ENCODE results near the gene PRPF6. TPM values are rescaled to one million over a fixed set of nuclear protein-coding genes. Genes with fewer than 3 reads are reported as not detected.

PRPF6 gene
- total RNA-seq, 1 experiment from 2014 or later: 88.4 TPM

DNA sequence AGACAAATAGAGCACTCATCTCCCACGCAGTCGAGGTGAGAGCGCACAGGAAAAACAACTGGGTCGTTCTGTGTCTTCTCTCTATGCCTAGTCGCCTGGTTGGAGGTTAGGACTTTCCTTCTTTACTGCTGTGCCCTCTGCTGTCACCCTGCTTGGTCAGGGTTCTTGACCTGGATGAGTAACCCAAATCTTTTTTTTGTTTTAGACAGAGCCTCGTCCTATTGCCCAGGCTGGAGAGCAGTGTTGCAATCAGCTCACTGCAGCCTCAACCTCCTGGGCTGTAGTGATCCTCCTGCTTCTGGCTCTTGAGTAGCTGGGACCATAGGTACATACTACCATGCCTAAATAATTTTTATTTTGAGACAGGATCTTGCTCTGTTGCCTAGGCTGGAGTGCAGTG lies 24.5 kb downstream of the PRPF6 start:
- TF ChIP-seq TCF7L2 (IDR thresholded peaks at IDR 0.05; ENCODE audit: low read depth, low read length): no peak
- no peak for TF ChIP-seq POLR2AphosphoS5 (IDR thresholded peaks at IDR 0.05; ENCODE audit: low read depth, low read length)
- TF ChIP-seq, protein P1, sequence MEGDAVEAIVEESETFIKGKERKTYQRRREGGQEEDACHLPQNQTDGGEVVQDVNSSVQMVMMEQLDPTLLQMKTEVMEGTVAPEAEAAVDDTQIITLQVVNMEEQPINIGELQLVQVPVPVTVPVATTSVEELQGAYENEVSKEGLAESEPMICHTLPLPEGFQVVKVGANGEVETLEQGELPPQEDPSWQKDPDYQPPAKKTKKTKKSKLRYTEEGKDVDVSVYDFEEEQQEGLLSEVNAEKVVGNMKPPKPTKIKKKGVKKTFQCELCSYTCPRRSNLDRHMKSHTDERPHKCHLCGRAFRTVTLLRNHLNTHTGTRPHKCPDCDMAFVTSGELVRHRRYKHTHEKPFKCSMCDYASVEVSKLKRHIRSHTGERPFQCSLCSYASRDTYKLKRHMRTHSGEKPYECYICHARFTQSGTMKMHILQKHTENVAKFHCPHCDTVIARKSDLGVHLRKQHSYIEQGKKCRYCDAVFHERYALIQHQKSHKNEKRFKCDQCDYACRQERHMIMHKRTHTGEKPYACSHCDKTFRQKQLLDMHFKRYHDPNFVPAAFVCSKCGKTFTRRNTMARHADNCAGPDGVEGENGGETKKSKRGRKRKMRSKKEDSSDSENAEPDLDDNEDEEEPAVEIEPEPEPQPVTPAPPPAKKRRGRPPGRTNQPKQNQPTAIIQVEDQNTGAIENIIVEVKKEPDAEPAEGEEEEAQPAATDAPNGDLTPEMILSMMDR (IDR thresholded peaks at IDR 0.05): no peak
- TF ChIP-seq, protein P2, sequence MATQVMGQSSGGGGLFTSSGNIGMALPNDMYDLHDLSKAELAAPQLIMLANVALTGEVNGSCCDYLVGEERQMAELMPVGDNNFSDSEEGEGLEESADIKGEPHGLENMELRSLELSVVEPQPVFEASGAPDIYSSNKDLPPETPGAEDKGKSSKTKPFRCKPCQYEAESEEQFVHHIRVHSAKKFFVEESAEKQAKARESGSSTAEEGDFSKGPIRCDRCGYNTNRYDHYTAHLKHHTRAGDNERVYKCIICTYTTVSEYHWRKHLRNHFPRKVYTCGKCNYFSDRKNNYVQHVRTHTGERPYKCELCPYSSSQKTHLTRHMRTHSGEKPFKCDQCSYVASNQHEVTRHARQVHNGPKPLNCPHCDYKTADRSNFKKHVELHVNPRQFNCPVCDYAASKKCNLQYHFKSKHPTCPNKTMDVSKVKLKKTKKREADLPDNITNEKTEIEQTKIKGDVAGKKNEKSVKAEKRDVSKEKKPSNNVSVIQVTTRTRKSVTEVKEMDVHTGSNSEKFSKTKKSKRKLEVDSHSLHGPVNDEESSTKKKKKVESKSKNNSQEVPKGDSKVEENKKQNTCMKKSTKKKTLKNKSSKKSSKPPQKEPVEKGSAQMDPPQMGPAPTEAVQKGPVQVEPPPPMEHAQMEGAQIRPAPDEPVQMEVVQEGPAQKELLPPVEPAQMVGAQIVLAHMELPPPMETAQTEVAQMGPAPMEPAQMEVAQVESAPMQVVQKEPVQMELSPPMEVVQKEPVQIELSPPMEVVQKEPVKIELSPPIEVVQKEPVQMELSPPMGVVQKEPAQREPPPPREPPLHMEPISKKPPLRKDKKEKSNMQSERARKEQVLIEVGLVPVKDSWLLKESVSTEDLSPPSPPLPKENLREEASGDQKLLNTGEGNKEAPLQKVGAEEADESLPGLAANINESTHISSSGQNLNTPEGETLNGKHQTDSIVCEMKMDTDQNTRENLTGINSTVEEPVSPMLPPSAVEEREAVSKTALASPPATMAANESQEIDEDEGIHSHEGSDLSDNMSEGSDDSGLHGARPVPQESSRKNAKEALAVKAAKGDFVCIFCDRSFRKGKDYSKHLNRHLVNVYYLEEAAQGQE (IDR thresholded peaks at IDR 0.05; ENCODE audit: insufficient read depth in 1 of 2, low read depth in 2 of 2, low read length in 1 of 2): no peak
- no peak for TF ChIP-seq SIN3A (IDR thresholded peaks at IDR 0.05; ENCODE audit: borderline replicate concordance, insufficient read depth, low read depth, low read length)
- intact Hi-C loops (cut with micrococcal nuclease; ENCODE audit: unreplicated experiment): no loop called here
- Histone ChIP-seq H3K27me3 (ENCODE audit: control insufficient read depth, insufficient read depth, low read length) (no peaks in the 10 kb centered on the region), H3K36me3 (ENCODE audit: control insufficient read depth, insufficient read depth, low read length) (peaks cover 5% of the 10 kb centered on the region), H3K9me3 (ENCODE audit: control insufficient read depth, insufficient read depth, low read depth, low read length) (no peaks in the 10 kb centered on the region), H3K27ac (ENCODE audit: low read length) (no peak overlapping the region), H3K4me3 (ENCODE audit: low read depth in 2 of 2, low read length in 2 of 2) (no peak overlapping the region), H3K4me1 (ENCODE audit: control insufficient read depth, insufficient read depth, low read length) (no peaks in the 10 kb centered on the region)
- DNase-seq (ENCODE audit: low read depth, low spot score) (no peak), ATAC-seq (no peak)
- CTCF ChIA-PET: no interaction called here
- POLR2A ChIA-PET: no interaction called here
- BruUV-seq (replicated peaks): no TSS peak
- in situ Hi-C loops (cut with HindIII; ENCODE audit: low pct_unique_long_range_greater_than_20kb, low sequenced_read_pairs): no loop called here

DNA sequence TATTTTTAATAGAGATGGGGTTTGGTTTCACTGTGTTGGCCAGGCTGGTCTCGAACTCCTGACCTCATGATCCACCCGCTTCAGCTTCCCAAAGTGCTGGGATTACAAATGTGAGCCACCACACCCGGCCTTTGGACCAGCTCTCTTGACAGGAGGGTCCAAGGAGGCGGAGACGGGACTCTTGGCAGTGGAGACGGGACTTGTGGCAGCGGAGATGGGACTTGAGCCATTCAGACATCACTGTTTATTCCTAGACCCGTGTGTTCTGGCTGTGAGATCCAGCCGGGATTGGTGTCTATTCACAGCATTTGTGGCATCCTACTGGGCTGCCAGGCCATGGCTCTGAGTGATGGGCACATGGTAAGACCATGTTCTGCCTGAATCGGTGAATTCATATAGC lies 25.6 kb downstream of the PRPF6 start:
- Histone ChIP-seq H3K27me3 (ENCODE audit: control insufficient read depth, insufficient read depth, low read length) (no peaks in the 10 kb centered on the region), H3K4me3 (ENCODE audit: low read depth in 2 of 2, low read length in 2 of 2) (no peak overlapping the region), H3K27ac (ENCODE audit: low read length) (no peak overlapping the region), H3K9me3 (ENCODE audit: control insufficient read depth, insufficient read depth, low read depth, low read length) (no peaks in the 10 kb centered on the region), H3K36me3 (ENCODE audit: control insufficient read depth, insufficient read depth, low read length) (peaks cover 15% of the 10 kb centered on the region), H3K4me1 (ENCODE audit: control insufficient read depth, insufficient read depth, low read length) (no peaks in the 10 kb centered on the region)
- in situ Hi-C loops (cut with HindIII; ENCODE audit: low pct_unique_long_range_greater_than_20kb, low sequenced_read_pairs) (no loop called here), intact Hi-C loops (cut with micrococcal nuclease; ENCODE audit: unreplicated experiment) (no loop called here)
- TF ChIP-seq SIN3A (IDR thresholded peaks at IDR 0.05; ENCODE audit: borderline replicate concordance, insufficient read depth, low read depth, low read length) (no peak), TCF7L2 (IDR thresholded peaks at IDR 0.05; ENCODE audit: low read depth, low read length) (no peak), POLR2AphosphoS5 (IDR thresholded peaks at IDR 0.05; ENCODE audit: low read depth, low read length) (no peak)
- TF ChIP-seq, protein P1 (IDR thresholded peaks at IDR 0.05): no peak
- TF ChIP-seq, protein P2 (IDR thresholded peaks at IDR 0.05; ENCODE audit: insufficient read depth in 1 of 2, low read depth in 2 of 2, low read length in 1 of 2): no peak
- ATAC-seq (no peak), DNase-seq (ENCODE audit: low read depth, low spot score) (no peak)
- no TSS peak for BruUV-seq (replicated peaks)
- CTCF ChIA-PET: no interaction called here
- POLR2A ChIA-PET: no interaction called here
